HCT116 (cell line): ENCODE results near the gene CXCL10. TPM values are rescaled to one million over a fixed set of nuclear protein-coding genes. Genes with fewer than 3 reads are reported as not detected.

Experiments used
- ATAC-seq: fragments of 200-7000 bp; cut with Tn5 transposase; 2 replicates; pipeline ENCODE4 v1.9.1; 2020; ENCODE audit warnings: mild to moderate bottlenecking, moderate library complexity
- BruUV-seq: library from RNA; stranded (reverse); fragments of 400-500 nt; replicated peaks from 2 replicates; lab custom pipeline; 2021; lab: Mats Ljungman, UMichigan
- CTCF ChIA-PET: fragments of 300-600 bp; sonication (Branson Sonifier 250); formaldehyde crosslinking; loops from one replicate; lab custom pipeline; 2021; ENCODE audit warnings: antibody characterized with exemption; lab: Charles Lee
- POLR2A ChIA-PET: fragments of 300-600, 350-600 bp; sonication (Branson Sonifier 250); formaldehyde crosslinking; loops from one replicate; lab custom pipeline; 2021; ENCODE audit warnings: antibody characterized with exemption; lab: Charles Lee
- RAD21 ChIA-PET, 2 experiments: fragments of 300-600 bp; sonication (Branson Sonifier 250); formaldehyde crosslinking; loops; one replicate each; lab custom pipeline; 2023; ENCODE audit warnings: low total read pairs in 2 of 2; ENCODE audit not compliant: uncharacterized antibody in 2 of 2, unreplicated experiment in 2 of 2, low non-redundant PET in 1 of 2; lab: Charles Lee
- DNase-seq: peaks from one replicate; pipeline ENCODE4 v3.0.0-alpha.2; 2010; ENCODE audit warnings: low read depth, low spot score
- H2AFZ ChIP-seq: fragments of 200-600 bp; shearing (Covaris generic), sonication (generic); 2 replicates; pipeline ENCODE4 v1.6.1; 2017; ENCODE audit warnings: low read depth, mixed run types, mixed read lengths, antibody characterized with exemption, low read length; ENCODE audit not compliant: poor library complexity, severe bottlenecking
- H3K27ac ChIP-seq: 2 replicates; pipeline ENCODE4 v1.5.1; 2012; ENCODE audit warnings: low read depth, low read length
- H3K27me3 ChIP-seq: fragments of 200-600 bp; sonication (generic); 2 replicates; pipeline ENCODE4 v1.6.1; 2016; ENCODE audit warnings: mixed run types, low read length, mixed read lengths; ENCODE audit not compliant: insufficient read depth
- H3K36me3 ChIP-seq, 2 experiments: fragments of 200-500 bp in 1 of 2; fragments of 200-600 bp in 1 of 2; sonication (Bioruptor generic) in 1 of 2; sonication (generic) in 1 of 2; 2 replicates each; pipeline versions ENCODE4 v1.5.1 to v1.6.1; 2014 to 2016; ENCODE audit warnings: low read length in 2 of 2, inconsistent platforms in 1 of 2, mixed read lengths in 1 of 2, mixed run types in 1 of 2; ENCODE audit not compliant: insufficient read depth in 2 of 2, control insufficient read depth in 1 of 2
- H3K4me1 ChIP-seq, 2 experiments: fragments of 200-600 bp in 1 of 2; sonication (generic) in 1 of 2; 2 replicates each; pipeline versions ENCODE4 v1.5.1 to v1.6.1; 2012 to 2017; ENCODE audit warnings: low read length in 2 of 2, inconsistent platforms in 1 of 2, mild to moderate bottlenecking in 1 of 2, mixed read lengths in 1 of 2, mixed run types in 1 of 2, moderate library complexity in 1 of 2; ENCODE audit not compliant: insufficient read depth in 2 of 2, control insufficient read depth in 1 of 2
- H3K4me2 ChIP-seq: fragments of 200-600 bp; sonication (generic); 2 replicates; pipeline ENCODE4 v1.6.1; 2017; ENCODE audit warnings: mixed run types, low read length, mixed read lengths
- H3K4me3 ChIP-seq, 2 experiments: fragments of 200-600 bp in 1 of 2; sonication (generic) in 1 of 2; replicated peaks in 1 of 2; 2 replicates each; pipeline ENCODE4 v1.5.1; 2011 to 2016; ENCODE audit warnings: low read length in 2 of 2, control low read depth in 1 of 2, low read depth in 1 of 2, mild to moderate bottlenecking in 1 of 2, mixed read lengths in 1 of 2, mixed run types in 1 of 2
- H3K79me2 ChIP-seq: fragments of 200-600 bp; sonication (generic); 2 replicates; pipeline ENCODE4 v1.6.1; 2017; ENCODE audit warnings: mild to moderate bottlenecking, mixed run types, low read length, moderate library complexity, mixed read lengths; ENCODE audit not compliant: insufficient read depth
- H3K9ac ChIP-seq: fragments of 200-600 bp; sonication (generic); 2 replicates; pipeline ENCODE4 v1.6.1; 2016; ENCODE audit warnings: low read length, mixed read lengths
- H3K9me2 ChIP-seq: fragments of 200-600 bp; sonication (generic), shearing (Covaris generic); 2 replicates; pipeline ENCODE4 v1.6.1; 2017; ENCODE audit warnings: mixed run types, mild to moderate bottlenecking, moderate library complexity; ENCODE audit not compliant: insufficient read depth
- H3K9me3 ChIP-seq, 2 experiments: fragments of 200-500 bp in 1 of 2; fragments of 200-600 bp in 1 of 2; sonication (Bioruptor generic) in 1 of 2; sonication (generic) in 1 of 2; 2 replicates each; pipeline ENCODE4 v1.6.1; 2014 to 2017; ENCODE audit warnings: low read length in 2 of 2, mixed read lengths in 2 of 2, inconsistent platforms in 1 of 2, low read depth in 1 of 2, mild to moderate bottlenecking in 1 of 2, mixed run types in 1 of 2, moderate library complexity in 1 of 2; ENCODE audit not compliant: control insufficient read depth in 1 of 2, insufficient read depth in 1 of 2
- H4K20me1 ChIP-seq: fragments of 200-600 bp; sonication (generic), shearing (Covaris generic); 2 replicates; pipeline ENCODE4 v1.6.1; 2017; ENCODE audit warnings: mixed run types, mild to moderate bottlenecking, moderate library complexity; ENCODE audit not compliant: insufficient read depth
- ATF3 ChIP-seq: IDR thresholded peaks from 2 replicates; pipeline ENCODE4 v1.6.1; 2012
- CEBPB ChIP-seq: IDR thresholded peaks from 2 replicates; pipeline ENCODE4 v1.6.1; 2012; ENCODE audit warnings: low read depth
- EGR1 ChIP-seq: IDR thresholded peaks from 2 replicates; pipeline ENCODE4 v1.6.1; 2012; ENCODE audit warnings: low read depth
- FOSL1 ChIP-seq: IDR thresholded peaks from 2 replicates; pipeline ENCODE4 v1.6.1; 2012; ENCODE audit warnings: low read depth
- RAD21 ChIP-seq: IDR thresholded peaks from 2 replicates; pipeline ENCODE4 v1.6.1; 2012; ENCODE audit warnings: low read depth, mild to moderate bottlenecking
- REST ChIP-seq: IDR thresholded peaks from 2 replicates; pipeline ENCODE4 v1.6.1; 2012; ENCODE audit warnings: low read depth
- SRF ChIP-seq: IDR thresholded peaks from 2 replicates; pipeline ENCODE4 v1.6.1; 2012; ENCODE audit warnings: low read depth
- TCF7L2 ChIP-seq: IDR thresholded peaks from 2 replicates; pipeline ENCODE4 v1.7.0; 2011; ENCODE audit warnings: borderline replicate concordance, inconsistent platforms; ENCODE audit not compliant: insufficient read depth, insufficient read length; ENCODE audit errors: extremely low read depth
- YY1 ChIP-seq: IDR thresholded peaks from 2 replicates; pipeline ENCODE4 v1.6.1; 2011; ENCODE audit warnings: low read length, low read depth, moderate library complexity, mild to moderate bottlenecking; ENCODE audit not compliant: insufficient replicate concordance; ENCODE audit errors: extremely low read depth
- intact Hi-C: fragments of 100-400 bp; cut with micrococcal nuclease; formaldehyde crosslinking; loops from 2 replicates; pipeline ENCODE4 v1.10.0; 2022
- total RNA-seq: library from RNA; stranded (reverse); gene quantifications from one replicate; pipeline ENCODE4 v1.2.1, GENCODE V29; 2021; ENCODE audit not compliant: unreplicated experiment

CXCL10 gene
- total RNA-seq, 1 experiment from 2014 or later = not detected

GRCh38 chr4:76061421-76061820 is 38.1 kb upstream of the CXCL10 start:
- H3K9me2 ChIP-seq = no peaks in the 10 kb centered on the region
- H3K27me3 ChIP-seq = peaks cover 8% of the 10 kb centered on the region; the same call in 1 of the 2 replicates
- ChIA-PET POLR2A (no interaction called here), RAD21 (no interaction called here), CTCF (no interaction called here)
- ATAC-seq (no peak), DNase-seq (no peak)
- no peak overlapping the region for H3K9ac ChIP-seq
- no peak overlapping the region for H2AFZ ChIP-seq
- intact Hi-C loops = loop anchor here (5.0 kb wide), 1 partner anchor 159 kb away; the partner anchor contains the start of gene PPEF2
- H3K79me2 ChIP-seq = no peaks in the 10 kb centered on the region
- no peaks in the 10 kb centered on the region for H3K4me1 ChIP-seq
- H3K27ac ChIP-seq = no peak overlapping the region
- H3K9me3 ChIP-seq = no peaks in the 10 kb centered on the region
- H3K4me3 ChIP-seq = no peak overlapping the region
- H3K4me2 ChIP-seq = no peak overlapping the region
- BruUV-seq = no TSS peak
- no peaks in the 10 kb centered on the region for H4K20me1 ChIP-seq
- TF ChIP-seq CEBPB = no peak
- TF ChIP-seq ATF3 = no peak
- no peak for TF ChIP-seq EGR1
- TF ChIP-seq REST = no peak
- TF ChIP-seq, all 23 proteins: peak for 0
- H3K36me3 ChIP-seq = no peaks in the 10 kb centered on the region

GRCh38 chr4:76060506-76060905 is 37.2 kb upstream of the CXCL10 start:
- Histone ChIP-seq H3K9me3 (no peaks in the 10 kb centered on the region), H3K36me3 (no peaks in the 10 kb centered on the region), H3K4me3 (no peak overlapping the region), H3K9ac (no peak overlapping the region), H3K79me2 (no peaks in the 10 kb centered on the region), H3K27me3 (peaks cover 16% of the 10 kb centered on the region; the same call in 1 of the 2 replicates), H3K9me2 (no peaks in the 10 kb centered on the region), H3K4me2 (no peak overlapping the region), H4K20me1 (no peaks in the 10 kb centered on the region), H3K4me1 (no peaks in the 10 kb centered on the region), H3K27ac (no peak overlapping the region), H2AFZ (no peak overlapping the region)
- ATAC-seq (no peak), DNase-seq (no peak)
- intact Hi-C loops = loop anchor here (5.0 kb wide), 1 partner anchor 158 kb away; the partner anchor contains the start of gene PPEF2
- ChIA-PET POLR2A (no interaction called here), RAD21 (no interaction called here), CTCF (no interaction called here)
- BruUV-seq = no TSS peak
- no peak for TF ChIP-seq TCF7L2
- TF ChIP-seq EGR1 = no peak
- no peak for TF ChIP-seq FOSL1
- no peak for TF ChIP-seq REST
- TF ChIP-seq SRF = no peak
- no peak for TF ChIP-seq RAD21
- no peak for TF ChIP-seq YY1
